ENCODE results near the gene URI1. TPM values are rescaled to one million over a fixed set of nuclear protein-coding genes. Genes with fewer than 3 reads are reported as not detected.

URI1 gene
- total RNA-seq, 1 experiment from 2014 or later: 71.0 TPM

- TF ChIP-seq POLR2AphosphoS5 (IDR thresholded peaks at IDR 0.05; ENCODE audit: low read depth, low read length) (no peak), SIN3A (IDR thresholded peaks at IDR 0.05; ENCODE audit: borderline replicate concordance, insufficient read depth, low read depth, low read length) (no peak), TCF7L2 (IDR thresholded peaks at IDR 0.05; ENCODE audit: low read depth, low read length) (no peak)
- TF ChIP-seq, protein P1, sequence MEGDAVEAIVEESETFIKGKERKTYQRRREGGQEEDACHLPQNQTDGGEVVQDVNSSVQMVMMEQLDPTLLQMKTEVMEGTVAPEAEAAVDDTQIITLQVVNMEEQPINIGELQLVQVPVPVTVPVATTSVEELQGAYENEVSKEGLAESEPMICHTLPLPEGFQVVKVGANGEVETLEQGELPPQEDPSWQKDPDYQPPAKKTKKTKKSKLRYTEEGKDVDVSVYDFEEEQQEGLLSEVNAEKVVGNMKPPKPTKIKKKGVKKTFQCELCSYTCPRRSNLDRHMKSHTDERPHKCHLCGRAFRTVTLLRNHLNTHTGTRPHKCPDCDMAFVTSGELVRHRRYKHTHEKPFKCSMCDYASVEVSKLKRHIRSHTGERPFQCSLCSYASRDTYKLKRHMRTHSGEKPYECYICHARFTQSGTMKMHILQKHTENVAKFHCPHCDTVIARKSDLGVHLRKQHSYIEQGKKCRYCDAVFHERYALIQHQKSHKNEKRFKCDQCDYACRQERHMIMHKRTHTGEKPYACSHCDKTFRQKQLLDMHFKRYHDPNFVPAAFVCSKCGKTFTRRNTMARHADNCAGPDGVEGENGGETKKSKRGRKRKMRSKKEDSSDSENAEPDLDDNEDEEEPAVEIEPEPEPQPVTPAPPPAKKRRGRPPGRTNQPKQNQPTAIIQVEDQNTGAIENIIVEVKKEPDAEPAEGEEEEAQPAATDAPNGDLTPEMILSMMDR (IDR thresholded peaks at IDR 0.05): no peak
- TF ChIP-seq, protein P2, sequence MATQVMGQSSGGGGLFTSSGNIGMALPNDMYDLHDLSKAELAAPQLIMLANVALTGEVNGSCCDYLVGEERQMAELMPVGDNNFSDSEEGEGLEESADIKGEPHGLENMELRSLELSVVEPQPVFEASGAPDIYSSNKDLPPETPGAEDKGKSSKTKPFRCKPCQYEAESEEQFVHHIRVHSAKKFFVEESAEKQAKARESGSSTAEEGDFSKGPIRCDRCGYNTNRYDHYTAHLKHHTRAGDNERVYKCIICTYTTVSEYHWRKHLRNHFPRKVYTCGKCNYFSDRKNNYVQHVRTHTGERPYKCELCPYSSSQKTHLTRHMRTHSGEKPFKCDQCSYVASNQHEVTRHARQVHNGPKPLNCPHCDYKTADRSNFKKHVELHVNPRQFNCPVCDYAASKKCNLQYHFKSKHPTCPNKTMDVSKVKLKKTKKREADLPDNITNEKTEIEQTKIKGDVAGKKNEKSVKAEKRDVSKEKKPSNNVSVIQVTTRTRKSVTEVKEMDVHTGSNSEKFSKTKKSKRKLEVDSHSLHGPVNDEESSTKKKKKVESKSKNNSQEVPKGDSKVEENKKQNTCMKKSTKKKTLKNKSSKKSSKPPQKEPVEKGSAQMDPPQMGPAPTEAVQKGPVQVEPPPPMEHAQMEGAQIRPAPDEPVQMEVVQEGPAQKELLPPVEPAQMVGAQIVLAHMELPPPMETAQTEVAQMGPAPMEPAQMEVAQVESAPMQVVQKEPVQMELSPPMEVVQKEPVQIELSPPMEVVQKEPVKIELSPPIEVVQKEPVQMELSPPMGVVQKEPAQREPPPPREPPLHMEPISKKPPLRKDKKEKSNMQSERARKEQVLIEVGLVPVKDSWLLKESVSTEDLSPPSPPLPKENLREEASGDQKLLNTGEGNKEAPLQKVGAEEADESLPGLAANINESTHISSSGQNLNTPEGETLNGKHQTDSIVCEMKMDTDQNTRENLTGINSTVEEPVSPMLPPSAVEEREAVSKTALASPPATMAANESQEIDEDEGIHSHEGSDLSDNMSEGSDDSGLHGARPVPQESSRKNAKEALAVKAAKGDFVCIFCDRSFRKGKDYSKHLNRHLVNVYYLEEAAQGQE (IDR thresholded peaks at IDR 0.05; ENCODE audit: insufficient read depth in 1 of 2, low read depth in 2 of 2, low read length in 1 of 2): no peak
- in situ Hi-C loops (cut with HindIII; ENCODE audit: low pct_unique_long_range_greater_than_20kb, low sequenced_read_pairs): no loop called here
- no peak overlapping the region for H3K27ac ChIP-seq (ENCODE audit: low read length)
- no TSS peak for BruUV-seq (replicated peaks)
- DNase-seq (ENCODE audit: low read depth, low spot score) (no peak), ATAC-seq (no peak)
- H3K4me1 ChIP-seq (ENCODE audit: control insufficient read depth, insufficient read depth, low read length): no peaks in the 10 kb centered on the region
- intact Hi-C loops (cut with micrococcal nuclease; ENCODE audit: unreplicated experiment): no loop called here
- ChIA-PET CTCF (no interaction called here), POLR2A (no interaction called here)
- no peaks in the 10 kb centered on the region for H3K9me3 ChIP-seq (ENCODE audit: control insufficient read depth, insufficient read depth, low read depth, low read length)
- no peak overlapping the region for H3K4me3 ChIP-seq (ENCODE audit: low read depth in 2 of 2, low read length in 2 of 2)
- no peaks in the 10 kb centered on the region for H3K27me3 ChIP-seq (ENCODE audit: control insufficient read depth, insufficient read depth, low read length)
- H3K36me3 ChIP-seq (ENCODE audit: control insufficient read depth, insufficient read depth, low read length): no peaks in the 10 kb centered on the region
These were observed 111.5 kb downstream of the URI1 start for GRCh38 chr19:30053558-30053957.

DNA sequence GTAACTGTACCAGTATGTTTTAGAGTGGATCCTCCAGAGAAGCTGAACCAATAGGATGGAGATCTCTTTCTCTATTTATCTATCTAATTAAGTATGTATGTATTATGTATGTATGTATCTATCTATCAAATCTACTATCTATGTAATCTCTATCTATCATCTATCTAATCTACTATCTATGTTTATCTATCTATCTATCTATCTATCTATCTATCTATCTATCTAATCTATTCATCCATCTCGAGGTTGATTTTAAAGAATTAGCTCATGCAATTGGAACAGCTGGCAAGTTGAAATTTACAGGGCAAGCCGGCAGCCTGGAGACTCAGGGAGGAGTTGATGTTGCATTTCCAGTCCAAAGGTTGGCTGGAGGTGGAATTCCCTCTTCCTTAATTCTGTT is 112.2 kb downstream of the URI1 start:
- Histone ChIP-seq H3K4me3 (ENCODE audit: low read depth in 2 of 2, low read length in 2 of 2) (no peak overlapping the region), H3K27me3 (ENCODE audit: control insufficient read depth, insufficient read depth, low read length) (no peaks in the 10 kb centered on the region), H3K4me1 (ENCODE audit: control insufficient read depth, insufficient read depth, low read length) (no peaks in the 10 kb centered on the region), H3K27ac (ENCODE audit: low read length) (no peak overlapping the region), H3K9me3 (ENCODE audit: control insufficient read depth, insufficient read depth, low read depth, low read length) (no peaks in the 10 kb centered on the region), H3K36me3 (ENCODE audit: control insufficient read depth, insufficient read depth, low read length) (no peaks in the 10 kb centered on the region)
- no peak for DNase-seq (ENCODE audit: low read depth, low spot score)
- no peak for ATAC-seq
- CTCF ChIA-PET: no interaction called here
- in situ Hi-C loops (cut with HindIII; ENCODE audit: low pct_unique_long_range_greater_than_20kb, low sequenced_read_pairs): no loop called here
- TF ChIP-seq POLR2AphosphoS5 (IDR thresholded peaks at IDR 0.05; ENCODE audit: low read depth, low read length) (no peak), TCF7L2 (IDR thresholded peaks at IDR 0.05; ENCODE audit: low read depth, low read length) (no peak)
- intact Hi-C loops (cut with micrococcal nuclease; ENCODE audit: unreplicated experiment): no loop called here
- POLR2A ChIA-PET: no interaction called here
- no TSS peak for BruUV-seq (replicated peaks)

GRCh38 chr19:30056580-30056979 is 114.5 kb downstream of the URI1 start:
- BruUV-seq (replicated peaks): no TSS peak
- Histone ChIP-seq H3K36me3 (ENCODE audit: control insufficient read depth, insufficient read depth, low read length) (no peaks in the 10 kb centered on the region), H3K27ac (ENCODE audit: low read length) (no peak overlapping the region), H3K4me1 (ENCODE audit: control insufficient read depth, insufficient read depth, low read length) (no peaks in the 10 kb centered on the region), H3K4me3 (ENCODE audit: low read depth in 2 of 2, low read length in 2 of 2) (no peak overlapping the region), H3K9me3 (ENCODE audit: control insufficient read depth, insufficient read depth, low read depth, low read length) (no peaks in the 10 kb centered on the region), H3K27me3 (ENCODE audit: control insufficient read depth, insufficient read depth, low read length) (no peaks in the 10 kb centered on the region)
- no peak for DNase-seq (ENCODE audit: low read depth, low spot score)
- ATAC-seq: no peak
- ChIA-PET POLR2A (no interaction called here), CTCF (interaction anchor here (1.1 kb wide), 1 partner anchor 11 kb away, joined by 3 read pairs; no protein-coding TSS in a partner anchor)
- TF ChIP-seq, protein P1 (IDR thresholded peaks at IDR 0.05): no peak
- TF ChIP-seq POLR2AphosphoS5 (IDR thresholded peaks at IDR 0.05; ENCODE audit: low read depth, low read length) (no peak), TCF7L2 (IDR thresholded peaks at IDR 0.05; ENCODE audit: low read depth, low read length) (no peak), SIN3A (IDR thresholded peaks at IDR 0.05; ENCODE audit: borderline replicate concordance, insufficient read depth, low read depth, low read length) (no peak)
- TF ChIP-seq, protein P2 (IDR thresholded peaks at IDR 0.05; ENCODE audit: insufficient read depth in 1 of 2, low read depth in 2 of 2, low read length in 1 of 2): no peak
- intact Hi-C loops (cut with micrococcal nuclease; ENCODE audit: unreplicated experiment) (no loop called here), in situ Hi-C loops (cut with HindIII; ENCODE audit: low pct_unique_long_range_greater_than_20kb, low sequenced_read_pairs) (no loop called here)
